Endothelial cell of umbilical vein (primary cell): ENCODE measurements around the gene JAG2. TPM values are rescaled to one million over a fixed set of nuclear protein-coding genes. Genes with fewer than 3 reads are reported as not detected.

ENCODE experiments used
- BruUV-seq: library from RNA; stranded (reverse); fragments of 400-500 nt; replicated peaks from 2 replicates; lab custom pipeline; 2021; lab: Mats Ljungman, UMichigan
- CTCF ChIA-PET: fragments of 300-600, 350-600 bp; sonication (Branson Sonifier 250); formaldehyde crosslinking; loops from one replicate; lab custom pipeline; 2021; ENCODE audit warnings: antibody characterized with exemption, inconsistent platforms; lab: Charles Lee
- POLR2A ChIA-PET: fragments of 300-600, 350-600 bp; sonication (Branson Sonifier 250); formaldehyde crosslinking; loops from one replicate; lab custom pipeline; 2021; ENCODE audit warnings: antibody characterized with exemption, inconsistent platforms; lab: Charles Lee
- DNase-seq: peaks from one replicate; pipeline ENCODE4 v3.0.0-alpha.2; 2011; ENCODE audit warnings: low read depth, low spot score
- FAIRE-seq: peaks from 2 replicates; lab custom pipeline; 2011; peaks lifted over from hg19 to GRCh38; lab: Jason Lieb, UNC
- H2AFZ ChIP-seq: 2 replicates; pipeline ENCODE4 v1.6.0; 2012; ENCODE audit warnings: low read depth, low read length, control low read depth, inconsistent platforms
- H3K27ac ChIP-seq: 2 replicates; pipeline ENCODE4 v1.5.1; 2011; ENCODE audit warnings: low read depth, mild to moderate bottlenecking, control low read depth, low read length, moderate library complexity; ENCODE audit not compliant: insufficient read depth
- H3K27me3 ChIP-seq, 2 experiments: 2 replicates each; pipeline versions ENCODE4 v1.6.0 to v1.6.1; 2011; ENCODE audit warnings: low read length in 2 of 2, mixed read lengths in 1 of 2; ENCODE audit not compliant: control insufficient read depth in 2 of 2, insufficient read depth in 2 of 2
- H3K36me3 ChIP-seq, 2 experiments: 2 replicates in 1 of 2; 3 replicates in 1 of 2; pipeline ENCODE4 v1.5.1; 2011; ENCODE audit warnings: low read length in 2 of 2, mild to moderate bottlenecking in 1 of 2, moderate library complexity in 1 of 2; ENCODE audit not compliant: control insufficient read depth in 2 of 2, insufficient read depth in 2 of 2; ENCODE audit errors: extremely low read depth in 1 of 2
- H3K4me1 ChIP-seq: 3 replicates; pipeline ENCODE4 v1.5.1; 2011; ENCODE audit warnings: mild to moderate bottlenecking, low read length; ENCODE audit not compliant: control insufficient read depth, insufficient read depth; ENCODE audit errors: extremely low read depth
- H3K4me2 ChIP-seq: 2 replicates; pipeline ENCODE4 v1.6.1; 2011; ENCODE audit warnings: low read length, control low read depth, mixed read lengths; ENCODE audit not compliant: insufficient read depth
- H3K4me3 ChIP-seq, 3 experiments: fragments of 200-600 bp in 1 of 3; sonication (generic), shearing (Covaris generic) in 1 of 3; replicated peaks in 1 of 3; 2 replicates each; pipeline ENCODE4 v1.5.1; 2011 to 2016; ENCODE audit warnings: control low read depth in 3 of 3, low read length in 3 of 3, mild to moderate bottlenecking in 2 of 3, inconsistent platforms in 1 of 3, low read depth in 1 of 3, moderate library complexity in 1 of 3; ENCODE audit not compliant: insufficient read depth in 1 of 3
- H3K79me2 ChIP-seq: 2 replicates; pipeline ENCODE4 v1.6.0; 2012; ENCODE audit warnings: low read length, inconsistent platforms; ENCODE audit not compliant: control insufficient read depth, insufficient read depth
- H3K9ac ChIP-seq: replicated peaks from 2 replicates; pipeline ENCODE3; 2011; ENCODE audit warnings: low read length, control low read depth; ENCODE audit not compliant: insufficient read depth; ENCODE audit errors: extremely low read depth
- H3K9me1 ChIP-seq: replicated peaks from 3 replicates; pipeline ENCODE4 v1.6.0; 2011; ENCODE audit warnings: mild to moderate bottlenecking, low read length; ENCODE audit not compliant: control insufficient read depth, insufficient read depth; ENCODE audit errors: extremely low read depth
- H3K9me3 ChIP-seq: replicated peaks from 2 replicates; pipeline ENCODE4 v1.5.1; 2012; ENCODE audit warnings: low read length, inconsistent platforms; ENCODE audit not compliant: control insufficient read depth, insufficient read depth
- H4K20me1 ChIP-seq: replicated peaks from 2 replicates; pipeline ENCODE3; 2011; ENCODE audit warnings: mild to moderate bottlenecking, low read length; ENCODE audit not compliant: control insufficient read depth, insufficient read depth; ENCODE audit errors: extremely low read depth
- CTCF ChIP-seq, 2 donors: IDR thresholded peaks; 1 replicate in 1 of 2; 2 replicates in 1 of 2; pipeline ENCODE4 v1.5.1; 2011; ENCODE audit warnings: low read length in 2 of 2, mild to moderate bottlenecking in 2 of 2, moderate library complexity in 2 of 2, control low read depth in 1 of 2, inconsistent platforms in 1 of 2, low read depth in 1 of 2; ENCODE audit not compliant: insufficient read depth in 1 of 2; ENCODE audit errors: extremely low read depth in 1 of 2
- FOS ChIP-seq: IDR thresholded peaks from 2 replicates; pipeline ENCODE4 v1.6.1; 2011; ENCODE audit warnings: mild to moderate bottlenecking, low read length, moderate library complexity, borderline replicate concordance; ENCODE audit not compliant: insufficient read depth
- JUN ChIP-seq: IDR thresholded peaks from 2 replicates; pipeline ENCODE4 v1.6.1; 2011; ENCODE audit warnings: borderline replicate concordance, low read depth; ENCODE audit not compliant: insufficient read length, insufficient read depth
- POLR2A ChIP-seq: IDR thresholded peaks from 2 replicates; pipeline ENCODE4 v1.6.1; 2012; ENCODE audit warnings: low read depth, mild to moderate bottlenecking, control low read depth, low read length
- POLR2AphosphoS5 ChIP-seq: IDR thresholded peaks from 2 replicates; pipeline ENCODE4 v1.6.1; 2012; ENCODE audit warnings: low read depth, mild to moderate bottlenecking, control low read depth, low read length, moderate library complexity; ENCODE audit not compliant: insufficient read depth
- dilution Hi-C: fragments of 300-500 bp; cut with MboI; formaldehyde crosslinking; loops from one replicate; pipeline ENCODE4 v1.15.0; 2019; ENCODE audit warnings: low sequenced_read_pairs; ENCODE audit not compliant: extremely low pct_ligation_motif_present
- intact Hi-C: fragments of 100-400 bp; cut with micrococcal nuclease; formaldehyde crosslinking; loops from one replicate; pipeline ENCODE4 v1.10.0; 2022
- polyA plus RNA-seq, 4 experiments: library from polyadenylated mRNA; depleted of rRNA in 3 of 4; stranded (reverse) in 3 of 4; unstranded in 1 of 4; fragments of >200 nt; gene quantifications; 2 replicates each; pipeline versions ENCODE4 v1.2.1 to v1.2.3, GENCODE V29; 2011 to 2012; ENCODE audit warnings: missing spikeins in 1 of 4
- total RNA-seq: library from RNA; stranded (reverse); gene quantifications from 2 replicates; pipeline ENCODE4 v1.2.3, GENCODE V29; 2021
- TF ChIP-seq, protein P1 (sequence below): IDR thresholded peaks from 2 replicates; pipeline ENCODE4 v1.6.1; 2011; ENCODE audit not compliant: insufficient read depth, insufficient read length

JAG2 gene
- total and polyA plus RNA-seq, 2 donors (not counting 3 experiments of a cell fraction or from before 2014, with no cell fraction given), result 105 to 128 TPM

GRCh38 chr14:105198588-105198987 lies 30.0 kb upstream of the JAG2 start:
- ChIA-PET POLR2A (interaction anchor here (1.0 kb wide), 1 partner anchor 30 kb away, joined by 3 read pairs; the partner anchor contains the start of gene JAG2), CTCF (interaction anchor here (0.8 to 9.7 kb wide), 5 partner anchors 9 to 108 kb away, joined by 3 to 94 read pairs (median 5); partner anchors contain the start of genes JAG2 and NUDT14)
- H3K9me3 ChIP-seq, result no peaks in the 10 kb centered on the region
- TF ChIP-seq FOS (no peak), JUN (no peak), CTCF (IDR thresholded peaks at IDR 0.05; ENCODE audit: extremely low read depth in 1 of 2, insufficient read depth in 1 of 2, low read depth in 1 of 2, low read length in 2 of 2) (peak in 1 of 2 donors; percentile 20), POLR2AphosphoS5 (no peak), POLR2A (no peak)
- TF ChIP-seq, protein P1, sequence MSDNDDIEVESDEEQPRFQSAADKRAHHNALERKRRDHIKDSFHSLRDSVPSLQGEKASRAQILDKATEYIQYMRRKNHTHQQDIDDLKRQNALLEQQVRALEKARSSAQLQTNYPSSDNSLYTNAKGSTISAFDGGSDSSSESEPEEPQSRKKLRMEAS, result no peak
- no peaks in the 10 kb centered on the region for H3K36me3 ChIP-seq
- H3K27me3 ChIP-seq, result no peaks in the 10 kb centered on the region
- no peak overlapping the region for H3K4me3 ChIP-seq
- no peak for FAIRE-seq
- H3K9ac ChIP-seq, result peak overlapping the region; percentile 14
- DNase-seq, result no peak
- intact Hi-C loops, result loop anchor here (5.0 kb wide), 1 partner anchor 294 kb away; the partner anchor contains the start of gene TEDC1
- dilution Hi-C loops, result no loop called here
- H2AFZ ChIP-seq, result no peak overlapping the region
- peak overlapping the region; percentile 51 for H3K4me2 ChIP-seq
- H3K4me1 ChIP-seq, result peaks cover 63% of the 10 kb centered on the region
- no peaks in the 10 kb centered on the region for H4K20me1 ChIP-seq
- no peaks in the 10 kb centered on the region for H3K79me2 ChIP-seq
- H3K27ac ChIP-seq, result peak overlapping the region; percentile 72
- no TSS peak for BruUV-seq
- no peaks in the 10 kb centered on the region for H3K9me1 ChIP-seq
